ENCODE measurements around the gene CCDC188.

DNA sequence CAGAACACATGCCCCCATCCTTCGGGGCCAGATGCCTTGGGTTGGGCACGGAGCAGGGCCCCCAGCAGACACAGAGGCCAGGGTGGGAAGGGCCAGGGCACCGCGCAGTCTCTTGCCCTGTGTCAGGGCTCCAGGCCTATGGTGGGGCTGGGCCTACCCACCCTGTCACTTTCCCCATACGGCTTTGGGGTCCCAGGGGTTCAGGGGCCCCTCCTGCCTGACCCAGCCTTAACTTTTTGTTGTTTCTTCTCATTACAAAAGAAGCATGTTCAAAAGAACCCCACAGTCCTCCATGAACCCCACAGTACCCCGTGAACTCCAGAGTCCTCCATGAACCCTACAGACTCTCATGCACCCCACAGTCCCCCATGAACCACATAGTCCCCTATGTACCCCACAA, 33.0 kb upstream of the CCDC188 start:
- TF ChIP-seq POLR2A (IDR thresholded peaks at IDR 0.05), result no peak
- TF ChIP-seq, protein P1, sequence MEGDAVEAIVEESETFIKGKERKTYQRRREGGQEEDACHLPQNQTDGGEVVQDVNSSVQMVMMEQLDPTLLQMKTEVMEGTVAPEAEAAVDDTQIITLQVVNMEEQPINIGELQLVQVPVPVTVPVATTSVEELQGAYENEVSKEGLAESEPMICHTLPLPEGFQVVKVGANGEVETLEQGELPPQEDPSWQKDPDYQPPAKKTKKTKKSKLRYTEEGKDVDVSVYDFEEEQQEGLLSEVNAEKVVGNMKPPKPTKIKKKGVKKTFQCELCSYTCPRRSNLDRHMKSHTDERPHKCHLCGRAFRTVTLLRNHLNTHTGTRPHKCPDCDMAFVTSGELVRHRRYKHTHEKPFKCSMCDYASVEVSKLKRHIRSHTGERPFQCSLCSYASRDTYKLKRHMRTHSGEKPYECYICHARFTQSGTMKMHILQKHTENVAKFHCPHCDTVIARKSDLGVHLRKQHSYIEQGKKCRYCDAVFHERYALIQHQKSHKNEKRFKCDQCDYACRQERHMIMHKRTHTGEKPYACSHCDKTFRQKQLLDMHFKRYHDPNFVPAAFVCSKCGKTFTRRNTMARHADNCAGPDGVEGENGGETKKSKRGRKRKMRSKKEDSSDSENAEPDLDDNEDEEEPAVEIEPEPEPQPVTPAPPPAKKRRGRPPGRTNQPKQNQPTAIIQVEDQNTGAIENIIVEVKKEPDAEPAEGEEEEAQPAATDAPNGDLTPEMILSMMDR (IDR thresholded peaks at IDR 0.05), result no peak
